GM21619 (cell line): ENCODE results near the gene FAM120B.
"Not testable (repeated sequence)": the region's sequence is repeated elsewhere in the genome, so short reads cannot be mapped to it uniquely, and the experiment has no call there.

Experiments
- ATAC-seq: cut with Tn5 transposase; IDR thresholded peaks from one replicate; pipeline ENCODE4 v1.9.1; 2021; ENCODE audit not compliant: unreplicated experiment

Gene FAM120B

GRCh38 chr6:170297576-170298330 lies 8.8 kb upstream of the FAM120B start:
- no peak for ATAC-seq

DNA sequence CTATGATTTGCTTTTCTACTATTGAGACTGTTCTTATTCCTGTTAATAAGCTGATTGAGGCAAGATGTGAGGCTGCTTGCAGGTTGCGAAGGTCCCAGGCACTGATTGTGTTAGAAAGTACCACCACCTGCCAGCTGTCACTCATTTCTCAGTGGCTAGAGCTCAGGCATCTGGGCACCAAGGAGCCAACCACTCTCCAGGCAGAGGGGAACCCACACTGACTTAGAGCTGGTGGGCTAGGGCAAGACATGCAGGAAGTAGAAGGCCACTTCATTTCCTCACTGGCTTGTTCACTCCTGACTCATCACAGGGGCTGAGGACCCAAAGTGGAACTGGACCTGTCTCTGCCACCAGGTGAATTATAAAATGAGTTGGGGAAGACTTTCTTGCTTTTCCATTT lies 7.9 kb upstream of the FAM120B start:
- ATAC-seq = no peak

GRCh38 chr6:170301184-170301583 lies 5.4 kb upstream of the FAM120B start:
- no peak for ATAC-seq

DNA sequence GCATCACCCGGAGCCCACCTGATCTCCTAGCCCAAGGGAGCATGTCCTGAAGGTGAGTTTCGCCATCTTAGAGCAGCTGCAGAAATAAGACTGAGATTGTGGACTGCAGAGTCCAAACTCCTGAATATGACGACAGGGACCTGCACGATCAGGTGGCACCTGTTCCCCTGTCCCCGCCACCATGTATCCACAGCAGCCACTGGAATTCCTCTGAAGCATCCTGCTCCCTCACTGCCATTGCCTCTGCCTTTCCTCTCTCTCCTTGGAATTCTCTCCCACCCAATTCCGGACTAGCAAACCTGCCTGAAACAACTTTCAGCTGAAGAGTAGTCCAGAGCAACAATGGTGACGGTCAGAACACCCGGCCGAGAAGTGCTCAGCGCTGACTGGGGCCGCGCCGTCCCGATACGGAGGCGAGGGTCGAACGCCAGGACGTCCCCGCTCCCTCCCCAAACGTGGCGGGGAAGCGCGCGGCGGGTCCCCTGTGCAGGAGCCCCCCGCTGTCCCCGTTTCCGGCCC lies 694 bp upstream of the FAM120B start:
- no peak for ATAC-seq

GRCh38 chr6:170307080-170307545 lies 555 bp downstream of the FAM120B start:
- no peak for ATAC-seq

DNA sequence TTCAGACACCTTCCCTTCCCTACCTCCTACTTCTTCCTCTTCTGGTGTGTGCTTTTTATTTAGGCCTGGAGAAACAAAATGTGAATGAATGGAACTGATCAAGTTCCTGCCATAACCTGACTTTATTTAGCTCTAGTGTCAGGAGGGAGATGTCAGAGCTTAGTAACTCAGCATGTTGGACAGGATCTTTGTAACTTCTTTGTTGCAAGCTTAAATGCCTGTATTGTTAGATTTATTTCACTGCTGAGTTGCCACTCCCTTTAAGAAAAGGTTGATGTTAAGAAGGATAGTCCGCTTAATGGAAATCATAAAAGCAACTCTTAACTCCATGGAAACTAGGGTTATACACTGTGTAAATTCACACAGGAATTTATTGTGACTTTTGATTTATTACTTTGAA lies 2.2 kb downstream of the FAM120B start:
- ATAC-seq = no peak

GRCh38 chr6:170311696-170312095 lies 5.1 kb downstream of the FAM120B start:
- ATAC-seq = no peak

- no peak for ATAC-seq
Observed at GRCh38 chr6:170312876-170313275, 6.3 kb downstream of the FAM120B start.

DNA sequence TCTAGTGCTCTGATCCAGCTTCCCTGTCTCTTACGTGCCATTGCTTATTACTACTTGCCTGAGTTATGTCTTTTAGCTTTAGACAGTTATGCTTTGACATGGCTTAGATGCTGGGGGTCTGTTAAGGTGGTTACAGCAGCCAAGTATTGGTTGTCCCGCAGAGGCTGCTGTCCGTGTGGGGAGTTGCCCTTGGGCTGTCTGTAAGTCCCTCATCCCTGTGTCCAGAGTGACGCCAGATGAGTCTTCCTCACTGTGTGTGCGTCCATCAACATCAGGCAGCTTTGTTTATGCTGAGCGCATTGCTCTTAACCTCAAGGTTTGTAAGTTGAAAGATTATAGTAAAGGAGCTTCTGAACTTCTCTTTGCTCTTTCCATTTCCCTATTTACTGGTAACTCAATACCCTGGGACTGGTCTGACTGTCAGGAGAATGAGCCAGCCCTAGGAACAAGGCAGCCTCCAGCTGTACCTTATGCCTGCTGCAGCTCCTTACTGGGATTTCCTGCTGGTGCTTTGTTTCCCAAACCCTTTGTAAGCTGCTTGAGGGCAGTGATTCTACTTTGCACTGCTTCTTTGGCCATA lies 7.2 kb downstream of the FAM120B start:
- ATAC-seq = no peak

DNA sequence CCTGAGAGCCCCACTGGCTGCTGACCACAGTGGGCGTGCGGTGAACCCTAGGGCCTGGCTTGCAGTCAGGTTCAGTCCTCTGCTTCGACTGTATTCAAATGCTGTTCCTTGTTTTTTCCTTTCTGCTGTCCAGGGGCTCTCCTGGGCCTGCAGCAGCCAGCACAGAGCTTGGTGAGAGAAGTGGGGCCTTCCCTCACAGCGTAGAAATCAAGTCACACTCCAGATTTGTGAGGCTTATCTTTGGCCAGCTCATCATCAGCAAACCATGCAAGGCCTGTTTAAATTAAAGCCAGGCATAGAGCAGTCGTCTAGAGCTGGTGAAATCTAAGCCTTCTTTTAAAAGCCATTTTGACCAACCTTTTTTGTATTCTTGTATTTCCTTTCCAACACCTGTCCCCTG lies 8.4 kb downstream of the FAM120B start:
- ATAC-seq = no peak

GRCh38 chr6:170316071-170316470 lies 9.5 kb downstream of the FAM120B start:
- no peak for ATAC-seq

GRCh38 chr6:170317076-170317475 lies 10.5 kb downstream of the FAM120B start:
- no peak for ATAC-seq

DNA sequence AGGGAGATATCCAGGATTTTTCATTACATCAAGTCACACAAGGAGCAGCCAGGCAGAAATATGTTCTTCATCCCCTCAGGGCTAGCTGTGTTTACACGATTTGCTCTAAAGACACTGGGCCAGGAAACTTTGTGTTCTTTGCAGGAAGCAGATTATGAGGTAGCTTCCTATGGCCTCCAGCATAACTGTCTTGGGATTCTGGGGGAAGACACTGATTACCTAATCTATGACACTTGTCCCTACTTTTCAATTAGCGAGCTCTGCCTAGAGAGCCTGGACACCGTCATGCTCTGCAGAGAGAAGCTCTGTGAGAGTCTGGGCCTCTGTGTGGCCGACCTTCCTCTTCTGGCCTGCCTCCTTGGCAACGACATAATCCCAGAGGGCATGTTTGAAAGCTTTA lies 11.2 kb downstream of the FAM120B start:
- no peak for ATAC-seq

GRCh38 chr6:170329321-170329720 lies 22.8 kb downstream of the FAM120B start:
- no peak for ATAC-seq

DNA sequence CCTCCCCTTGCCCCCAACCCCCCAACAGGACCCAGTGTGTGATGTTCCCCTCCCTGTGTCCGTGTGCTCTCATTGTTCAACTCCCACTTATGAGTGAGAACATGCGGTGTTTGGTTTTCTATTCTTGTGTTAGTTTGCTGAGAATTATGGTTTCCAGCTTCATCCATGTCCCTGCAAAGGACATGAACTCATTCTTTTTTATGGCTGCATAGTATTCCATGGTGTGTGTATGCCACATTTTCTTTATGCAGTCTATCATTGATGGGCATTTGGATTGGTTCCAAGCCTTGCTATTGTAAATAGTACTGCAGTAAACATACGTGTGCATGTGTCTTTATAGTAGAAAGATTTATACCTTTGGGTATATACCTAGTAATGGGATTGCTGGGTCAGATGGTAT lies 28.6 kb downstream of the FAM120B start:
- ATAC-seq = not testable (repeated sequence)

GRCh38 chr6:170344631-170345576 lies 38.3 kb downstream of the FAM120B start:
- peak; percentile 63 for ATAC-seq

DNA sequence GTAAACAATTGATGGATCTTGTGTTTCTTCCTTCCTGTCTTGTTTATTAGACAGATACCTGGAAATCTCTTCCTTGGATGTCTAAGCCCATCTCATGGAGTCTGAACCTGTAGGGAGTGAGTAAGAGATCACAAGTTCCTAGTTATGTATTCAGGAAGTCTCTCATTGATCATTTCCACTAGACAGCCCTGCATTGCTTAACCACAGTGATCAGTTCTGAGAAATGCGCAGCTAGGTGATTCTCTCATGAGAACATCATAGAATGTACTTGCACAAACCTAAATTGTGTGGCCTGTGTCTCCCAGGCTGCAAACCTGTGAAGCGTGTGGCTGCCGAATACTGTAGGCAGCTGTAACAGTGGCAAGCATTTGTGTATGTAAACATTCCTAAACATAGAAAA lies 39.1 kb downstream of the FAM120B start:
- ATAC-seq = no peak

GRCh38 chr6:170346649-170347048 lies 40.1 kb downstream of the FAM120B start:
- ATAC-seq = no peak

- peak; percentile 59 for ATAC-seq
Observed at GRCh38 chr6:170347091-170347490, 40.5 kb downstream of the FAM120B start.

DNA sequence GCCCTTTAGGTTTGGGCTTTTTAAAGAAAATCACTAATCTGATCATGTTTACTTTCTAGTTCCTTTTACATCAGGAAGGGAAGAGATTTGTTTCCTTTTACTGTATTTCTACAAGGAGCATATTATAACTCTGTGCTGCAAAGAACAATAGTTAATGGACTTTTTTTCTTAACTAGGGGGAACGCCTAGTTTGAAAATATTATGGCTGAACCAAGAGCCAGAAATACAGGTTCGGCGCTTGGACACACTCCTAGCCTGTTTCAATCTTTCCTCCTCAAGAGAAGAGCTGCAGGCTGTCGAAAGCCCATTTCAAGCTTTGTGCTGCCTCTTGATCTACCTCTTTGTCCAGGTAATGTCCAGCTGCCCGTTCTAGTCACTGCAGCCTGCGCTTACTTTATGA lies 41.4 kb downstream of the FAM120B start:
- no peak for ATAC-seq

- ATAC-seq = not testable (repeated sequence)
Observed at GRCh38 chr6:170351456-170351855, 44.9 kb downstream of the FAM120B start.
